ENCODE results near the gene DAG1.

DAG1 gene

DNA sequence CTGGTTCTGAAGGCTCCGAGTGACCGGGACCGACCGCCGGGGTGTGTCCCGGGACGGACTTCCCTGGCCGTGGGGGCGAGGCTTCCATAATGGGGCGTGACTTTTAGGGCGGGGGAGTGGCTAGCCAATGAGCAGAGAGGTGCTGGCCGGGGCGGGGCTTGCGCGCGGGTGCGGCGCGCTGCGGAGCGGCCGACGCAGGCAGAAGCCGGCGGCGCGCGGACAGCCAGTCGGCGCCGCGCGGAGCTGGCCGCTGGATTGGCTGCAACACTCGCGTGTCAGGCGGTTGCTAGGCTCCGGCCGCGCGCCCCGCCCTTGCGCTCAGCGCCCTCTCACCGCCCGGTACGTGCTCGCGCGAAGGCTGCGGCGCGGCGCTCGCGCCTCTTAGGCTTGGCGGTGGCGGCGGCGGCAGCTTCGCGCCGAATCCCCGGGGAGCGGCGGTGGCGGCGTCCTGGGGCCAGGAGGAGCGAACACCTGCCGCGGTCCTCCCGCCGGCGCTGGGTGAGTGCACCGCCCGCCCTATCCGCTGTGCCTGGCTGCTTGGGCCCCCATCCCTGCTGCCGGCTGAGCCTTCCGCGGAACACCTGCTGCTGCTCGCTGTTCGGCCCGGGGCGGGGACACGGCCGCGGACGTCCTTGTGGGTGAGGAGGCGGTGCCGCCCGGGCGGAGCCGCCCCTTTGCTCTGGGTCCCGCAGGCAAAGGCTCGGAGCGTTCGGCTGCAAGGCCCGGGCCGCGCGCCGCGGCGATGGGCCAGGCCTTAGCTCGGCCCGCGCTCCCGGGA is at the start of gene DAG1:
TSS of gene DAG1 (plus strand) at position 332 of the 778 bp plus-strand sequence. CDS start 40,268 bp downstream, outside the sequence.
- TF ChIP-seq, protein P1, sequence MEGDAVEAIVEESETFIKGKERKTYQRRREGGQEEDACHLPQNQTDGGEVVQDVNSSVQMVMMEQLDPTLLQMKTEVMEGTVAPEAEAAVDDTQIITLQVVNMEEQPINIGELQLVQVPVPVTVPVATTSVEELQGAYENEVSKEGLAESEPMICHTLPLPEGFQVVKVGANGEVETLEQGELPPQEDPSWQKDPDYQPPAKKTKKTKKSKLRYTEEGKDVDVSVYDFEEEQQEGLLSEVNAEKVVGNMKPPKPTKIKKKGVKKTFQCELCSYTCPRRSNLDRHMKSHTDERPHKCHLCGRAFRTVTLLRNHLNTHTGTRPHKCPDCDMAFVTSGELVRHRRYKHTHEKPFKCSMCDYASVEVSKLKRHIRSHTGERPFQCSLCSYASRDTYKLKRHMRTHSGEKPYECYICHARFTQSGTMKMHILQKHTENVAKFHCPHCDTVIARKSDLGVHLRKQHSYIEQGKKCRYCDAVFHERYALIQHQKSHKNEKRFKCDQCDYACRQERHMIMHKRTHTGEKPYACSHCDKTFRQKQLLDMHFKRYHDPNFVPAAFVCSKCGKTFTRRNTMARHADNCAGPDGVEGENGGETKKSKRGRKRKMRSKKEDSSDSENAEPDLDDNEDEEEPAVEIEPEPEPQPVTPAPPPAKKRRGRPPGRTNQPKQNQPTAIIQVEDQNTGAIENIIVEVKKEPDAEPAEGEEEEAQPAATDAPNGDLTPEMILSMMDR (IDR thresholded peaks at IDR 0.05; ENCODE audit: low read depth, low read length, poor library complexity, severe bottlenecking): no peak
- Histone ChIP-seq H3K9me2 (replicated peaks; ENCODE audit: control insufficient read depth, low read length) (no peaks in the 10 kb centered on the region), H3K36me3 (ENCODE audit: control insufficient read depth, low read length) (peaks cover 4% of the 10 kb centered on the region), H3K27me3 (ENCODE audit: control insufficient read depth, low read length) (no peaks in the 10 kb centered on the region), H3K9me3 (ENCODE audit: control insufficient read depth, insufficient read depth, low read length) (no peaks in the 10 kb centered on the region), H3F3A (ENCODE audit: control insufficient read depth, insufficient read depth) (peaks cover 7% of the 10 kb centered on the region), H3K4me3 (ENCODE audit: low read length) (peak within 1 kb of the TSS; percentile 100), H3K4me2 (ENCODE audit: low read length) (peak within 1 kb of the TSS; percentile 100), H3K79me2 (ENCODE audit: control insufficient read depth, low read length) (peaks cover 39% of the 10 kb centered on the region), H3K27ac (ENCODE audit: low read depth, low read length) (peak within 1 kb of the TSS; percentile 90), H3K4me1 (ENCODE audit: control insufficient read depth, low read length) (peaks cover 19% of the 10 kb centered on the region), H4K20me1 (ENCODE audit: control insufficient read depth, insufficient read depth, low read depth, low read length) (no peaks in the 10 kb centered on the region)

DNA sequence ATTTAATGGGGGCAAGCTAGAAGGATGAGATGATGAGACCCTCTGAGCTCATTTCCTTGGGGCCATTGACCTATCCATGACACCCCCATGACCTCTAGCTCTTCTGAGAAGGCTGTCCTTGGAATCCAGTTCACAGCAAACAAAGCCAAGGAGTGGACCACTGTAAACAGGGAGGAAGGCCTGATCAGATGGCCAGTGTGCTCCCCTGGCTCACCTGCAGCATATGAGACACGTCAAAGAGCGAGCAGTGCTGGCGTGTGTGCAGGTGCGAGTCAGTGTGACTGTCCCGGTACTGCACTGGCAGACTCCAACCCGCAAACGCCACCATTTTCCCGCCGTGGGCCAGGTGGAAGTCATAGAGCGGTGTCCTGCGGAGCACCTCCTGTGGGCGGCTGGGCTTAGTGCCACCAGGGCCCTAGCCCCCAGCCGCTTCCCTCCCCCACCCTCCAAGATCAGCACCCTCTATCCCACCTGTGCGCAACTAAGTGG is 48.1 kb upstream of the DAG1 start:
- H3K36me3 ChIP-seq (ENCODE audit: control insufficient read depth, low read length): peaks cover 14% of the 10 kb centered on the region
- H3K27me3 ChIP-seq (ENCODE audit: control insufficient read depth, low read length): no peaks in the 10 kb centered on the region
- peaks cover 3% of the 10 kb centered on the region; the same call in 1 of the 2 replicates for H3K79me2 ChIP-seq (ENCODE audit: control insufficient read depth, low read length)
- no peaks in the 10 kb centered on the region for H3K9me2 ChIP-seq (replicated peaks; ENCODE audit: control insufficient read depth, low read length)
- H3K4me3 ChIP-seq (ENCODE audit: low read length): no peak overlapping the region
- peaks cover 5% of the 10 kb centered on the region for H3K4me1 ChIP-seq (ENCODE audit: control insufficient read depth, low read length)
- no peak for TF ChIP-seq EZH2phosphoT487 (IDR thresholded peaks at IDR 0.05; ENCODE audit: borderline replicate concordance, low read length)
- TF ChIP-seq, protein P1 (IDR thresholded peaks at IDR 0.05; ENCODE audit: low read depth, low read length, poor library complexity, severe bottlenecking): no peak
- no peaks in the 10 kb centered on the region for H3F3A ChIP-seq (ENCODE audit: control insufficient read depth, insufficient read depth)
- no peak overlapping the region for H3K4me2 ChIP-seq (ENCODE audit: low read length)
- no peaks in the 10 kb centered on the region for H4K20me1 ChIP-seq (ENCODE audit: control insufficient read depth, insufficient read depth, low read depth, low read length)
- H3K27ac ChIP-seq (ENCODE audit: low read depth, low read length): no peak overlapping the region
- no peaks in the 10 kb centered on the region for H3K9me3 ChIP-seq (ENCODE audit: control insufficient read depth, insufficient read depth, low read length)

DNA sequence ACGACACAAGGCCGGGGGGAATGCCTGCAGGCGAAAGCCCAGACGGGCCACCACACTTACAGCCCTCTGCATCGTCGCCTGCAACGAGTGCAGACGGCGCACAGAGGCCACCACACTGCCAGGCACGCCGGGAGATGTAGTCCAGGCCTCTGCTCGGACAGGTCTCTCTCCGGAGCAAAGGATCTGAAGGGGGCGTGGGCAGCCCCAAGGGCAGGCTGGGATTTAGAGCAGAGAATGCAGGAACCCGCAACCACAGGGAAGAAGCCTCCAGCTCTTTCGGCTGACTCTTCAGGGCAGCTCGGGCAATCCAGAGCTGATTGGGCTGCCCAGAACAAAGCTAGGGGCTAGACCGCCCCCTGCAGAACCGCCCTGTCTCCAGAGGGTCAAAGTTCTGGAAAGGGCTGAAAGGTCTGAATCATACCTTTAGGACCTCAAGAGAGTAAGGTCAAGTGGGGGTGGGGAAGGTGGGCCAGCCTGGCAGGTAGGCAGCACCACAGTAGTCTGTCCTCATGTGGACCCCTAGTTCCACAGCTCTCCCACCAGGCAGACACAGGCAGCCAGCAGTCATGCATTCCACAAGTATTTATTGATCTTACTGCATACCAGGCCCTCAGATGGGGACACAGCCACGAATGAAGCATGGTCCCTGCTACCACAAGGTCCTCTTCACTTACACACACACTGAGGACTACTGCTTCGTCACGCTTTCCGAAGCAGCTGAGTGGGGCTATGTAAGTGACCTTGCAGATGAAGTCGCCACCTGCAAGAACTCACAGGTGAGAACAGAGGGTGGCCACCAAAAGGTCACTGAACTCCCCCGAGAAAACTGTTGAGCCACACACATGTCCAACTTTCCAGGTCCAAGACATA is 47.5 kb upstream of the DAG1 start, which contains the start of gene AMT:
TSS of gene AMT (minus strand) at position 95 of the 870 bp plus-strand sequence. CDS start at position 72, 23 bp downstream.
- Histone ChIP-seq H3F3A (ENCODE audit: control insufficient read depth, insufficient read depth) (no peaks in the 10 kb centered on the region), H4K20me1 (ENCODE audit: control insufficient read depth, insufficient read depth, low read depth, low read length) (no peaks in the 10 kb centered on the region), H3K79me2 (ENCODE audit: control insufficient read depth, low read length) (no peaks in the 10 kb centered on the region), H3K4me1 (ENCODE audit: control insufficient read depth, low read length) (no peaks in the 10 kb centered on the region), H3K9me3 (ENCODE audit: control insufficient read depth, insufficient read depth, low read length) (no peaks in the 10 kb centered on the region), H3K9me2 (replicated peaks; ENCODE audit: control insufficient read depth, low read length) (no peaks in the 10 kb centered on the region), H3K4me3 (ENCODE audit: low read length) (no peak within 1 kb of the TSS), H3K27me3 (ENCODE audit: control insufficient read depth, low read length) (no peaks in the 10 kb centered on the region), H3K4me2 (ENCODE audit: low read length) (no peak within 1 kb of the TSS), H3K36me3 (ENCODE audit: control insufficient read depth, low read length) (peaks cover 9% of the 10 kb centered on the region), H3K27ac (ENCODE audit: low read depth, low read length) (no peak within 1 kb of the TSS)
- TF ChIP-seq, protein P1 (IDR thresholded peaks at IDR 0.05; ENCODE audit: low read depth, low read length, poor library complexity, severe bottlenecking): no peak
- no peak for TF ChIP-seq EZH2phosphoT487 (IDR thresholded peaks at IDR 0.05; ENCODE audit: borderline replicate concordance, low read length)
